B cell (primary cell): ENCODE measurements around the gene TSC22D1. TPM values are rescaled to one million over a fixed set of nuclear protein-coding genes. Genes with fewer than 3 reads are reported as not detected.

Experiments used
- ATAC-seq: fragments of 200-7000 bp; cut with Tn5 transposase; one replicate; pipeline ENCODE4 v1.10.0; 2021; ENCODE audit warnings: low read depth, mild to moderate bottlenecking, moderate number of reproducible peaks, moderate library complexity
- CTCF ChIA-PET: fragments of 350-600 bp; sonication (Branson Sonifier 250); formaldehyde crosslinking; loops from one replicate; lab custom pipeline; 2021; ENCODE audit warnings: antibody characterized with exemption, inconsistent platforms; lab: Charles Lee
- POLR2A ChIA-PET: fragments of 350-600 bp; sonication (Branson Sonifier 250); formaldehyde crosslinking; loops from one replicate; lab custom pipeline; 2021; ENCODE audit warnings: antibody characterized with exemption; lab: Charles Lee
- DNase-seq: peaks from one replicate; pipeline ENCODE4 v3.0.0; 2013
- H2AFZ ChIP-seq: 2 replicates; pipeline ENCODE4 v1.6.1; 2012; ENCODE audit warnings: mild to moderate bottlenecking, low read depth, low read length; ENCODE audit not compliant: insufficient read depth, poor library complexity, severe bottlenecking
- H3K27ac ChIP-seq, 2 donors: 1 replicate in 1 of 2; 2 replicates in 1 of 2; pipeline ENCODE4 v1.5.1; 2012 to 2013; ENCODE audit warnings: low read length in 2 of 2, mild to moderate bottlenecking in 2 of 2, moderate library complexity in 1 of 2
- H3K27me3 ChIP-seq, 4 experiments: fragments of 200-600 bp in 1 of 4; sonication (generic) in 1 of 4; replicated peaks in 1 of 4; 1 replicate in 2 of 4; 2 replicates in 2 of 4; pipeline versions ENCODE4 v1.6.1 to v1.7.0; 2013 to 2016; ENCODE audit warnings: low read length in 3 of 4, mild to moderate bottlenecking in 2 of 4, mixed read lengths in 1 of 4, moderate library complexity in 1 of 4; ENCODE audit not compliant: insufficient read depth in 4 of 4, control insufficient read depth in 3 of 4; ENCODE audit errors: control extremely low read depth in 1 of 4
- H3K36me3 ChIP-seq, 2 experiments: replicated peaks in 1 of 2; 1 replicate in 1 of 2; 2 replicates in 1 of 2; pipeline versions ENCODE4 v1.6.1 to v1.7.1; 2013; ENCODE audit warnings: low read length in 1 of 2; ENCODE audit not compliant: insufficient read depth in 2 of 2, control insufficient read depth in 1 of 2; ENCODE audit errors: control extremely low read depth in 1 of 2, extremely low read depth in 1 of 2
- H3K4me1 ChIP-seq, 2 donors: fragments of 200-600 bp in 1 of 2; sonication (generic) in 1 of 2; 1 replicate in 1 of 2; 2 replicates in 1 of 2; pipeline versions ENCODE4 v1.5.1 to v1.6.1; 2013 to 2017; ENCODE audit warnings: low read length in 2 of 2; ENCODE audit not compliant: control insufficient read depth in 2 of 2, insufficient read depth in 2 of 2
- H3K4me2 ChIP-seq: replicated peaks from 2 replicates; pipeline ENCODE3; 2012; ENCODE audit warnings: mild to moderate bottlenecking, low read depth, low read length; ENCODE audit not compliant: poor library complexity, severe bottlenecking
- H3K4me3 ChIP-seq, 5 experiments: fragments of 200-600 bp in 1 of 5; sonication (generic) in 1 of 5; 1 replicate in 3 of 5; 2 replicates in 2 of 5; pipeline versions ENCODE4 v1.5.1 to v1.7.0; 2011 to 2016; ENCODE audit warnings: low read length in 4 of 5, mild to moderate bottlenecking in 4 of 5, low read depth in 2 of 5, control low read depth in 1 of 5, moderate library complexity in 1 of 5; ENCODE audit not compliant: insufficient read depth in 1 of 5; ENCODE audit errors: control extremely low read depth in 1 of 5, extremely low read depth in 1 of 5
- H3K79me2 ChIP-seq: fragments of 200-600 bp; sonication (generic); one replicate; pipeline ENCODE4 v1.6.0; 2016; ENCODE audit warnings: low read length; ENCODE audit not compliant: control insufficient read depth, insufficient read depth
- H3K9ac ChIP-seq: fragments of 200-600 bp; sonication (generic); 2 replicates; pipeline ENCODE4 v1.6.1; 2017; ENCODE audit warnings: mild to moderate bottlenecking, low read length, moderate library complexity
- H3K9me3 ChIP-seq, 3 donors: one replicate each; pipeline versions ENCODE4 v1.6.1 to v1.7.1; 2013; ENCODE audit warnings: low read length in 2 of 3; ENCODE audit not compliant: control insufficient read depth in 2 of 3, insufficient read depth in 1 of 3; ENCODE audit errors: control extremely low read depth in 1 of 3
- H4K20me1 ChIP-seq: 2 replicates; pipeline ENCODE4 v1.6.0; 2012; ENCODE audit warnings: mild to moderate bottlenecking, low read length; ENCODE audit not compliant: insufficient read depth, control insufficient read depth, poor library complexity, severe bottlenecking
- H3K27ac Mint-ChIP-seq: one replicate; pipeline ENCODE4 v1.8.0; 2021; ENCODE audit warnings: mixed read lengths
- H3K27me3 Mint-ChIP-seq: one replicate; pipeline ENCODE4 v1.8.0; 2021; ENCODE audit warnings: mixed read lengths
- H3K4me1 Mint-ChIP-seq: one replicate; pipeline ENCODE4 v1.8.0; 2021; ENCODE audit warnings: mixed read lengths
- H3K4me3 Mint-ChIP-seq: one replicate; pipeline ENCODE4 v1.8.0; 2021; ENCODE audit warnings: mixed read lengths
- H3K9me3 Mint-ChIP-seq: one replicate; pipeline ENCODE4 v1.8.0; 2022; ENCODE audit warnings: mixed read lengths; ENCODE audit not compliant: insufficient read depth
- CTCF ChIP-seq: fragments of 200-600 bp; IDR thresholded peaks from one replicate; pipeline ENCODE4 v1.8.0; 2022; ENCODE audit warnings: antibody characterized with exemption, mild to moderate bottlenecking
- EZH2 ChIP-seq: IDR thresholded peaks from 2 replicates; pipeline ENCODE4 v1.6.1; 2012; ENCODE audit warnings: borderline replicate concordance, low read depth, mild to moderate bottlenecking, moderate library complexity, low read length; ENCODE audit not compliant: insufficient read depth, poor library complexity, severe bottlenecking
- WGBS: methylation state at CpG from one replicate; pipeline ENCODE4 v1.1.5; 2013; ENCODE audit warnings: missing lambda C conversion rate; ENCODE audit not compliant: insufficient coverage; 5-methylcytosine and 5-hydroxymethylcytosine counted together
- intact Hi-C: fragments of 100-400 bp; cut with micrococcal nuclease; formaldehyde crosslinking; loops from one replicate; pipeline ENCODE4 v1.10.0; 2022
- polyA plus RNA-seq: library from polyadenylated mRNA; depleted of rRNA; stranded (reverse); fragments of >200 nt; gene quantifications from 2 replicates; pipeline ENCODE4 v1.2.3, GENCODE V29; 2012
- total RNA-seq, 2 donors: library from RNA; stranded (reverse); fragments of 120-200 nt in 1 of 2; gene quantifications; 1 replicate in 1 of 2; 2 replicates in 1 of 2; pipeline versions ENCODE4 v1.2.3 to v1.2.4, GENCODE V29; 2013 to 2022

TSC22D1 gene
- total and polyA plus RNA-seq, 2 donors (not counting 1 experiment from before 2014, with no cell fraction given): 7.0 to 36.6 TPM

- H3K4me3 Mint-ChIP-seq: no peak overlapping the region
- no peaks in the 10 kb centered on the region for H3K4me1 Mint-ChIP-seq
- H3K79me2 ChIP-seq: no peaks in the 10 kb centered on the region
- ATAC-seq (no peak), DNase-seq (no peak)
- H3K9ac ChIP-seq: no peak overlapping the region
- no peaks in the 10 kb centered on the region for H3K27me3 Mint-ChIP-seq
- no peak overlapping the region for H3K4me3 ChIP-seq
- no peaks in the 10 kb centered on the region for H3K4me1 ChIP-seq
- no peaks in the 10 kb centered on the region for H4K20me1 ChIP-seq
- ChIA-PET CTCF (interaction anchor here (1.2 kb wide), 1 partner anchor 548 kb away, joined by 4 read pairs; no protein-coding TSS in a partner anchor), POLR2A (no interaction called here)
- no peak overlapping the region for H3K4me2 ChIP-seq
- H3K9me3 ChIP-seq: peaks cover 0 to 12% (median 0%) of the 10 kb centered on the region in 3 donors
- intact Hi-C loops: no loop called here
- H3K36me3 ChIP-seq: no peaks in the 10 kb centered on the region
- H3K27me3 ChIP-seq: no peaks in the 10 kb centered on the region
- no peak overlapping the region for H2AFZ ChIP-seq
- no peak overlapping the region for H3K27ac ChIP-seq
- peaks cover 2% of the 10 kb centered on the region for H3K9me3 Mint-ChIP-seq
- WGBS: 94% methylated on average over 4 of the region's 8 CpGs
- H3K27ac Mint-ChIP-seq: no peak overlapping the region
- TF ChIP-seq EZH2 (no peak), CTCF (no peak)
Observed at GRCh38 chr13:44455769-44456168, 120.4 kb downstream of the TSC22D1 start.

GRCh38 chr13:44453881-44454280 lies 122.2 kb downstream of the TSC22D1 start:
- Histone ChIP-seq H3K9me3 (peaks cover 0 to 3% (median 0%) of the 10 kb centered on the region in 3 donors), H3K9ac (no peak overlapping the region), H2AFZ (no peak overlapping the region), H3K4me2 (no peak overlapping the region), H3K4me1 (no peaks in the 10 kb centered on the region), H3K4me3 (no peak overlapping the region), H3K79me2 (no peaks in the 10 kb centered on the region), H3K27me3 (no peaks in the 10 kb centered on the region), H3K27ac (no peak overlapping the region), H3K36me3 (no peaks in the 10 kb centered on the region), H4K20me1 (no peaks in the 10 kb centered on the region)
- WGBS: no CpG with 5 or more reads among the region's 1 CpG
- intact Hi-C loops: no loop called here
- Mint-ChIP-seq H3K4me1 (no peaks in the 10 kb centered on the region), H3K4me3 (no peak overlapping the region), H3K27ac (no peak overlapping the region), H3K9me3 (peaks cover 2% of the 10 kb centered on the region), H3K27me3 (no peaks in the 10 kb centered on the region)
- TF ChIP-seq EZH2: no peak
- no peak for TF ChIP-seq CTCF
- CTCF ChIA-PET: no interaction called here
- no peak for DNase-seq
- POLR2A ChIA-PET: no interaction called here
- no peak for ATAC-seq
